HG03378 (cell line): ENCODE results near the gene CD99L2.
"Not testable (repeated sequence)": the region's sequence is repeated elsewhere in the genome, so short reads cannot be mapped to it uniquely, and the experiment has no call there.

ENCODE experiments used
- ATAC-seq: cut with Tn5 transposase; IDR thresholded peaks from one replicate; pipeline ENCODE4 v1.9.1; 2021; ENCODE audit warnings: mild to moderate bottlenecking, moderate library complexity; ENCODE audit not compliant: unreplicated experiment

The CD99L2 gene

GRCh38 chrX:150897421-150898320 is 797 bp downstream of the CD99L2 start:
- peak; percentile 2 for ATAC-seq

- no peak for ATAC-seq
Observed at GRCh38 chrX:150896632-150897031, 1.8 kb downstream of the CD99L2 start.

GRCh38 chrX:150893936-150894335 is 4.5 kb downstream of the CD99L2 start:
- ATAC-seq: no peak

DNA sequence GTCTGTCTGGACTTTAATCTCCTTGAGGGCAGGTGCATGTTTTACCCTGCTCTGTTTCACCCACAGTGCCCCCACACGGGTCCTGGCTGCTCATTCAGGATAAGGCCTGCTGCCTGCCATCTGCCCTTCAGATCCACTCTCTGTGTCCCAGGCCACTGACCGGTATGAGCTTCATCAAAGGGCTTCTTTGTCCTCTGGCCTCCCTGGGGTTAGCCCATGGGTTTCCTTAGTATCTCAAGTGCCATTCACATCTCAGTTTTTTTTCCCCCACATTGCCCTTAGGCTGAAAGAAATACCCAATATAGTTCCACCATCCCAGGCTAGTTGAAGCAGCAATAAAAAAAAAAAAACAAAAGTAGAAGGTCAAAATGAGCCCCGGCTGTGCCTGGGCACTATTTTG is 9.3 kb downstream of the CD99L2 start:
- ATAC-seq: no peak

DNA sequence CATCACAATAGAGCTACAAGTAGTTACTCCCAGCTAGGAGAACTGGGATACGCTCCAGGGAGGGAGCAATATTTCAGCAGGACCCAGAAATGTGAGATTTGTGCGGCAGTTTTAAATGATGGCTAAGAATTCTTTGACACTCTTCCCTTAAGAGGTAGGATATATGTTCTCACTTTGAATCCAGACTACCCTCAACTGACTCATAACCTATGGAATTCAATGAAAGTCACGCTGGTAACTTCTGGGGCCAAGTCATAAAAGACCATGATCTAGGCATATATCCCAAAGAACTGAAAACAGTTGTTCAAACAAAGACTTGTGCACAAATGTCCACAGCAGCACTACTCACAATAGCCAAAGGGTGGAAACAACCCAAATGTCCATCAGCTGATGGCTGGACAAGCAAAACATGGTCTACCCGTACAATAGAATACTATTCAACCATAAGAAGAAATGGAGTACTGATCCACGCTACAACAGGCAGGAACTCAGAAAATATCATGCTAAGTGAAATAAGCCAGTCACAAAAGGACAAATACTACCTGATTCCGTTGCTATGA is 10.5 kb downstream of the CD99L2 start:
- no peak for ATAC-seq

GRCh38 chrX:150887268-150887667 is 11.2 kb downstream of the CD99L2 start:
- not testable (repeated sequence) for ATAC-seq

GRCh38 chrX:150886381-150886780 is 12.1 kb downstream of the CD99L2 start:
- no peak for ATAC-seq

- no peak for ATAC-seq
Observed at GRCh38 chrX:150880808-150881165, 17.7 kb downstream of the CD99L2 start.

DNA sequence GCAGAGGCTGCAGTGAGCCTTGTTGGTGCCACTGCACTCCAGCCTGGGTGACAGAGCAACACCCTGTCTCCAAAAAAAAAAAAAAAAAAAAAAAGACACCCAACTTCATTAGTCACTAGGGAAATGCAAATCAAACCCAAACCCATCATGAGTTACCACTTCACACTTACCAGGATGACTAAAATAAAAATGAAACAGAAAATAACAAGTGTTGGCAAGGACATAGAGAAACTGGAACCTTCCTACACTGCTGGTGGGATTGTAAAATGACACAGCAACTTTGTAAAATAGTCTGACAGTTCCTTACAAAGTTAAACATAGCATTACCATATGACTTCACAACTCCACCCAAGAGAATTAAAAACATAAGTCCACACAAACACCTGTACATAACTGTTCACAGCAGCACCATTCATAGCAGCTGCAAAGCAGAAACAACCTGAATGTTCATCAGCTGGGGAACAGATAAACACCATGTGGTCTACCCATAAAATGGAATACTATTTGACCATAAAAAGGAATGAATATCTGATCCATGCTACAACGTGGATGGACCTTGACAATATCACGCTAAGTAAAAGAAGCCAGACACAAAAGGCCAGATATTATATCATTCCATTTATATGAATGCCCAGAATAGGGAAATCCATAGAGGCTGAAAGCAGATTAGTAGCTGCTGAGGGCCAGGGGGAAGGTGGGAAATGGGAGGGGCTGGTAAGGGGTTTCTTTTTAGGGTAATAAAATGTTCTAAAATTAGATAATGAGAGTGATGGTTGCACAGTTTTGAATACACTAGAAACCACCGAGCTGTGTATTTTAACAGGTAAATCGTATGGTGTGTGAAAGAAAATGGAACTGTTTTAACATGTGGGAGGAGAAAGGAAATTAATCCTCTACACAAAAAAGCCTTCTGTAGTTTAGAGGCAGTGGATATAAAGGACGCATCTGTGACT is 18.3 kb downstream of the CD99L2 start:
- ATAC-seq: peak; percentile 84

DNA sequence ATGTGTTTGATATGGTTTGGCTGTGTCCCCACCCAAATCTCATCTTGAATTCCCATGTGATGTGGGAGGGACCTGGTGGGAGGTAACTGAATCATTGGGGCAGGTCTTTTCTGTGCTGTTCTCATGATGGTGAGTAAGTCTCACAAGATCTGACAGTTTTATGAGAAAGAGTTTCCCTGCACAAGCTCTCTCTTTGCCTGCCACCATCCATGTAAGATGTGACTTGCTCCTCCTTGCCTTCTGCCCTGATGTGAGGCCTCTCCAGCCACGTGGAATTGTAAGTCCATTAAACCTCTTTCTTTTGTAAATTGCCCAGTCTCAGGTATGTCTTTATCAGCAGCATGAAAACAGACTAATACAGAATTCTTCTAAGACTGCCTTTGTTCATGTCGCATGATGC is 22.8 kb downstream of the CD99L2 start:
- ATAC-seq: not testable (repeated sequence)

DNA sequence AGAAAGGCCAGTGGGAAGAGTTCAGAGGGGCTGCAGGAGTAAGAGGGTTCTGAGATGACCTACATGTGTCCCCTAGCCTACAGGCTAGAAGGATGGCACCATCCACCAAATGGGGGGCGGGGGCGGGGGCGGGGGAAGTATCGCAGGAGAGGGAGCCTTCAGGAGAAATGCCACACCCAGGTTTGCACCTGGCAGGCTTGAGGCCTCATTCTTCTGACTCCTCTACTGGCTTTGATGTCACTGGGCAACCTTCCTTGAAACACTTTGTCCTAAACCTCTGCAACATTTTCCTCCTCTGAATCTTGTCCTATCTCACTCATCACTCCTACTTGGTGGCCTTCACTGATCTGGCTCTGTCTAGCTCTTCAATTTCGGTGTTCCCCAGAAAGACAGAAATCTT is 24.0 kb downstream of the CD99L2 start:
- no peak for ATAC-seq

GRCh38 chrX:150873616-150874015 is 24.9 kb downstream of the CD99L2 start:
- ATAC-seq: peak; percentile 60

DNA sequence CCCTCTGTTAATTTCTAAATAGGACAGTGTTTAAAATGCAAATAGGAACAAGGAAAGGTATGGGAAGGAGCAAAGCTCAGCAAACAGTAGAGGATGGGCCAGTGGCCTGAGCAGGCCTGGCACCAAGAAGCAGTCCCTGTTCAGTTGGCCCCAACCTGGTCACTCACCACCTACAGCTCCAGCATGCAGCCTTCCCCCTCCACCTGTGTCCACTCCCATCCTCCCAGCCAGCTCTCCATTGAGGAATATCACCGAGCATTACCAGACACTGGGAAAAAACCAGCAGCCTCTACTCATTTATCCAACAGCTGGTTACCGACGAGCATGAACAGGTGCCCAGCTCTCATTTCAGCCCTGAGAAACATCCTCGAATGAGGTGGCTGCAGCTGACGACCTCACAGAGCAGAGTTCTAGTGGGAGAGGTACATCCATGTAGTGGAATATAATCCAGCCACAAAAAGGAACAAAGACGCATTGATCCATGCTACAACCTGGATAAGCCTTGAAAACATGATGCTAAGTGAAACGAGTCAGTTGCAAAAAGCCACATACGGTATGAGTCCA is 25.6 kb downstream of the CD99L2 start:
- ATAC-seq: no peak

DNA sequence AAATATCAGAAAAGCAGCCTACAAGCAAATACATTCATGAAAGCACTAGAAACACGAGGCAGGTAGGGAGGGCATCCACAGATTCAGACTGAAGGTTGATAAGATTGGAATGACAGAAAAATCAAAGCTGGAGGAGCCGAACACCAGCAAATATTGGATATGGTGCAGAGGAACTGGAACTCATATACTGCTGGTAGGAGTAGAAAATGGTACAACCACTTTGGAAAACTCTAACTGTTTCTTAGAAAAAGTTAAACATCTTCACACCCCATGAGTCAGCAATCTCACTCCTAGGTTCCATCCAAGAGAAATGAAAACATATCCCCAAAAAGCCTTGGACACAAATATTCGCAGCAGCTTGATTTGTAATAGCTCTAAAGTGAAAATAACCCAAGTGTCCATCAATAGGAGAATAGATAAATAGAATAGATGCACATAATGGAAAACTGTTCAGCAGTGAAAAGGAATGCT is 27.1 kb downstream of the CD99L2 start:
- no peak for ATAC-seq

DNA sequence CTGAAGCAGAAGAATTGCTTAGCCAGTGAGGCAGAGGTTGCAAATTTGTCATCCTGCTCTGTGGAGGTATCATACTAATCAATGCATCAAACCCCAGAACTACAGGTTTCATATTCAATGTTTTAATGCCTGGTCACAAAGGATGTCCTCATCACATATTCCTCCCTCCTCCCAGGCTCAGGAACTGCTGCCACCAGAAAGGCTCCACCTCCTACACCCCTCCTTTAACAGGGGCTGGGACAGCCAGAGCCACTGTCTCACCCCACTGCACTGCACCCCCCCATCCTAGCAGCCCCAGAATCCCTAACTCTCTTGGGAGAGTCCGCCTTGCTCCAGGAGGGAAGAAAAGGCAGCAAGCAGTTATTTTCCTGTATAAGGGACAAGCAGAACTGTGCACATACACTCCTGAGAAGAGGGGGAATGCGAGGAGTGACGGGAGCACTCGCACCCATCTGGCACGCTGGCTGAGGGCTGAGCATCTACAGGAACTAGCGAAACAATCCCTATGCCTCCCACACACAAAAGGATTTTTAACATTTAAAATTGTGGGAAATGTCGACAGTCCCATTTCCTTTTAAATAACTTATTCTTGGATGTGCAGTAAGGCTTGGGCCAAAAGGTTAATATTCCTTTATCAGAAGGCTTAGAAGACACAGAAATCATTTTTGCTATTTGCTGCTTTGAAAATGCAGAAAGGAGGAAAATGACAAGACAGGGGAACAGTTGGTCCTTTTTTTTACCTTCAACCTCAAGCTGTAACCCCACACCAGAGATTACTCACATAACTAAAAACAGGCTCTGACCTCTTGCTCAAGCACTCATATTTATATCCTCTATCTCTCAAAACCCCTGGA is 27.8 kb downstream of the CD99L2 start:
- no peak for ATAC-seq

- no peak for ATAC-seq
Observed at GRCh38 chrX:150870029-150870428, 28.4 kb downstream of the CD99L2 start.

DNA sequence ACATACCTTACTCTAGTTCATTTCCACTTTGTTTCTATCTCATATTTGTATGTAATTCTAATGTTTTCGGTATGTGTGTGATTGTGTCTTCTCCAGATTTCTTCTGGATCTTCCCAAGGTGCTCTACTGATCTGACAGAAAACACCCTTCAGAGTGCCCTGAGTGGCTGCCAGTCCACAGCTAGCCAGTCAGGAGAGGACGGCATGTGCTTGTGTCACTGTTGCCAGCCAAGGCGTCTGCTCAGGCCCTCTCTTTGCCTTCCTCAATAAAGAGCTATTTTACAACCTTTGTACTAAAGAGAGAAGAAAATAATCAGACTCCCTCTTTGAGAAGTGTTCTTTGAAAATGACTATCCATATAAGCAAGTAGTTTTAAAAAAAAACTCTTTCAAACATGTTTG is 29.0 kb downstream of the CD99L2 start:
- no peak for ATAC-seq

- ATAC-seq: no peak
Observed at GRCh38 chrX:150868625-150869024, 29.8 kb downstream of the CD99L2 start.

GRCh38 chrX:150864127-150864526 is 34.3 kb downstream of the CD99L2 start:
- ATAC-seq: no peak

DNA sequence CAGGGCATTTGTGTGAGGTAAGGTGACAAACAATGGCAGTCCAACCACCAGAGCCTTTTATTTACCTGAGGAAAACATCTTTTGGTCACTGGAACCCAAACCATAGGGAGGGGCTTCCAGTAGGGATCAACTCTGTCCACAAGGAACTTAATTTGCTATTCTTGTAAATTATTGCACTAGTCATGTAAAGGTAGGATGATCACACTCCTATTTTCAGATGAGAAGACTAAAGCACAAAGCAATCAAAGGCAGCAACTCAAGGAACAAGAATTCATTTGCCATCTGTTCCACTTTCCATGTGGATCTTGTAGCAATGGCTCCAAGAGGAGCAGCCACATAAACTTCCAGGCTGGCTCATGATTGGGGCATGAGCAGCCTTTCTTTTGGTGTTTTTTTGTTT is 35.3 kb downstream of the CD99L2 start:
- ATAC-seq: no peak
